PFSK-1 (cell line): ENCODE measurements around the gene TXLNG.
A peak's percentile ranks its signal among the peaks of the same experiment; 100 is the strongest.

Experiments used
- FOXP2 ChIP-seq: optimal IDR thresholded peaks from 2 replicates; pipeline ENCODE3; 2011; ENCODE audit warnings: borderline replicate concordance, control low read depth, inconsistent platforms; ENCODE audit not compliant: insufficient read depth; ENCODE audit errors: extremely low read length, extremely low read depth
- POLR2AphosphoS5 ChIP-seq: IDR thresholded peaks from 2 replicates; pipeline ENCODE4 v1.6.1; 2012; ENCODE audit warnings: low read depth, mild to moderate bottlenecking, control low read depth, low read length, moderate library complexity
- SIN3A ChIP-seq: IDR thresholded peaks from 2 replicates; pipeline ENCODE4 v1.6.1; 2012; ENCODE audit warnings: mild to moderate bottlenecking, low read length, moderate library complexity, borderline replicate concordance; ENCODE audit not compliant: insufficient read depth
- TAF1 ChIP-seq: IDR thresholded peaks from 2 replicates; pipeline ENCODE4 v1.6.1; 2012; ENCODE audit warnings: low read length, control low read depth, borderline replicate concordance; ENCODE audit not compliant: insufficient read depth
- TF ChIP-seq, protein P1 (sequence below), 2 experiments: IDR thresholded peaks; 2 replicates each; pipeline versions ENCODE4 v1.6.1 to v1.8.0; 2011 to 2012; ENCODE audit warnings: low read depth in 2 of 2, low read length in 2 of 2, control low read depth in 1 of 2, inconsistent platforms in 1 of 2, mild to moderate bottlenecking in 1 of 2, moderate library complexity in 1 of 2; ENCODE audit not compliant: insufficient read depth in 1 of 2

TXLNG gene

DNA sequence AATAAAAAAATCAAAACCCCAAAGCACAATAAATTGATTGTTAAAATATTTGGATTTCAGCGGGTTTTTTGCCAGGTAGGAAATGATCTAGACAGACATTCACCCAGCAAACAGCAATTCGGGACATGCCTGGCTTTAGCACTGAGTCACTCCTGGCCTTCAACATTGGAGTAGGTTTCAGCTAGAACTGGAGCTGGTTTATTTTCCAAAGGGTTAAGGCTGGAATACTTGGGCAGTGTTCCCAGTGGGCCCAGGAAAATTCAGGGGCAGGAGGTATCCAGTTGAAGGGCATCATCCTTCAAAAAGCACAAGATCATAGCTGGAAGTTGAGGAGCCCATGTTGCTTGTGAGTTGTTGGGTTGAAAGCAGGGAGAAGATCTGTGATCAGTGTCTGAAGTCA lies 41.0 kb downstream of the TXLNG start:
- TF ChIP-seq, protein P1, sequence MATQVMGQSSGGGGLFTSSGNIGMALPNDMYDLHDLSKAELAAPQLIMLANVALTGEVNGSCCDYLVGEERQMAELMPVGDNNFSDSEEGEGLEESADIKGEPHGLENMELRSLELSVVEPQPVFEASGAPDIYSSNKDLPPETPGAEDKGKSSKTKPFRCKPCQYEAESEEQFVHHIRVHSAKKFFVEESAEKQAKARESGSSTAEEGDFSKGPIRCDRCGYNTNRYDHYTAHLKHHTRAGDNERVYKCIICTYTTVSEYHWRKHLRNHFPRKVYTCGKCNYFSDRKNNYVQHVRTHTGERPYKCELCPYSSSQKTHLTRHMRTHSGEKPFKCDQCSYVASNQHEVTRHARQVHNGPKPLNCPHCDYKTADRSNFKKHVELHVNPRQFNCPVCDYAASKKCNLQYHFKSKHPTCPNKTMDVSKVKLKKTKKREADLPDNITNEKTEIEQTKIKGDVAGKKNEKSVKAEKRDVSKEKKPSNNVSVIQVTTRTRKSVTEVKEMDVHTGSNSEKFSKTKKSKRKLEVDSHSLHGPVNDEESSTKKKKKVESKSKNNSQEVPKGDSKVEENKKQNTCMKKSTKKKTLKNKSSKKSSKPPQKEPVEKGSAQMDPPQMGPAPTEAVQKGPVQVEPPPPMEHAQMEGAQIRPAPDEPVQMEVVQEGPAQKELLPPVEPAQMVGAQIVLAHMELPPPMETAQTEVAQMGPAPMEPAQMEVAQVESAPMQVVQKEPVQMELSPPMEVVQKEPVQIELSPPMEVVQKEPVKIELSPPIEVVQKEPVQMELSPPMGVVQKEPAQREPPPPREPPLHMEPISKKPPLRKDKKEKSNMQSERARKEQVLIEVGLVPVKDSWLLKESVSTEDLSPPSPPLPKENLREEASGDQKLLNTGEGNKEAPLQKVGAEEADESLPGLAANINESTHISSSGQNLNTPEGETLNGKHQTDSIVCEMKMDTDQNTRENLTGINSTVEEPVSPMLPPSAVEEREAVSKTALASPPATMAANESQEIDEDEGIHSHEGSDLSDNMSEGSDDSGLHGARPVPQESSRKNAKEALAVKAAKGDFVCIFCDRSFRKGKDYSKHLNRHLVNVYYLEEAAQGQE (IDR thresholded peaks at IDR 0.05; ENCODE audit: insufficient read depth in 1 of 2, low read depth in 2 of 2, low read length in 2 of 2) = no peak
- no peak for TF ChIP-seq TAF1
- no peak for TF ChIP-seq FOXP2
- TF ChIP-seq SIN3A = no peak
- TF ChIP-seq POLR2AphosphoS5 = no peak

DNA sequence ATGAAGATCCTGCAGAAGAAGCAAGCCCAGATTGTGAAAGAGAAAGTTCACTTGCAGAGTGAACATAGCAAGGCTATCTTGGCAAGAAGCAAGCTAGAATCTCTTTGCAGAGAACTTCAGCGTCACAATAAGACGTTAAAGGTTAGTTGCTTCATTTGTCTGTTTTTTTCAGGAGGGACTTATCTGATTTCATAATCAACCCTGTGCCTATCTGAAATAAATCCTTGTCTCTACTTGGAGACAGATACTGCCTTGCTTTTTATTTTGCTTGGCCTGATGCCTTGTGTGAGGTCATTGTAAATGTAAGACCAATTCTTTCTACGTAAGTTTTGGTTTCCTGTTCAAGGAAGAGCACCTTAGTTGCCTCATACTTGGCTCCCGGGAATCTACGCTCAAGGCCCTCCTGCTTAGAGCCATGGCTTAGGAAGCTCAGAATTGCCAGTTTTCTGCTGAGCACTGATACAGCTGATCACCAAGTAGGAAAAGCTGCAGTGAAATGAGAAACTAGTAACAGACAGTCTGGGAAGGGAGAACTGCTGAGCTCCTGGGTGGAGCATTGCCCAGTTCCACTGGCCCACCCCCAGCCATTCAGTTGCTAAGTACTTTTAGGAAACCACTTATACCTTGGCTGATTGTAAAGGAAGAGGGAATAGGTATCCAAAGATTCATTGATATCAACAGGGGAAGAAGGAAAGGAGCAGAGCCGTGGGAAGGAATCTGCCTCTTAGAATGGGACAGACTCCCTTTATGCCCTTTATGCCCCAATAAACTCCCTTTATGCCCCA lies 42.0 kb downstream of the TXLNG start:
- TF ChIP-seq POLR2AphosphoS5 = no peak
- TF ChIP-seq TAF1 = no peak
- no peak for TF ChIP-seq FOXP2
- TF ChIP-seq, protein P1 (IDR thresholded peaks at IDR 0.05; ENCODE audit: insufficient read depth in 1 of 2, low read depth in 2 of 2, low read length in 2 of 2) = no peak
- no peak for TF ChIP-seq SIN3A

DNA sequence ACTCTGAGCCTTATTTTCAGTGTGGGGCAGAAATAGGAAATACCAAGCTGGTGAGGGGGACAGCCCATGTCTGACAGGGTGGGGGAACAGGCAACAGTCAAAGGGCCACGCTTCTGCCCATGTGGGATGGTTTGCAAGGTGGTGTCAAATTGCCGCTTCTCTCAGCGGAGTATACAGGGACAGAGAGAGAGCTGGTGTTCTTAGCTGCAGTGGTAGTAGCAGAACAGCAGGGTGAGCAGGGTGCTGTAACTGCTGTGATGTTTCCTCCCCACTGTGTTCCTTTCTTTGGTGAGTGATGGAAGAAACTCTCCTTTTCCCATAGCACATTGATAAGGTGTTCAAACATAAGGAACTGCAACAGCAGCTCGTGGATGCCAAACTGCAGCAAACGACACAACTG lies 46.0 kb downstream of the TXLNG start:
- TF ChIP-seq, protein P1 (IDR thresholded peaks at IDR 0.05; ENCODE audit: insufficient read depth in 1 of 2, low read depth in 2 of 2, low read length in 2 of 2) = no peak
- TF ChIP-seq POLR2AphosphoS5 (no peak), SIN3A (no peak), TAF1 (no peak), FOXP2 (no peak)

DNA sequence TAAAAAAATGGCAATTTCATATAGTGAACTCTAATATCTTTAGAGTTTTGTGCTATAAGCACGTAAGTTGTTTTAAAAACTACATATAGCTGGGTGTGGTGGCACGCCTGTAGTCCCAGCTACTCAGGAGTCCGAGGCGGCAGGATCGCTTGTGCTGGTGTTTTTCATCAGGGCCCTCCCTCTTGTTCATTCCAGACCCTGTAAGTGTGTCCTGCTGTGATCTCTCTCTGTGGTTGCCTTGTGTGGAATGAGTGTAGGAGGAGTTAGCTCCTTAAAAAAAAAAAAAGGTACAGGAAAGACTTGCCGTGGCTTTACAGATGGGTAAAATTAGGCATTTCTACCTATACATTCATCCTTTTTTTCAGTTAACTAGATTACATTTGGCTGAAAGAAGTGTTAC lies 48.5 kb downstream of the TXLNG start:
- TF ChIP-seq POLR2AphosphoS5 = no peak
- TF ChIP-seq, protein P1 (IDR thresholded peaks at IDR 0.05; ENCODE audit: insufficient read depth in 1 of 2, low read depth in 2 of 2, low read length in 2 of 2) = no peak

DNA sequence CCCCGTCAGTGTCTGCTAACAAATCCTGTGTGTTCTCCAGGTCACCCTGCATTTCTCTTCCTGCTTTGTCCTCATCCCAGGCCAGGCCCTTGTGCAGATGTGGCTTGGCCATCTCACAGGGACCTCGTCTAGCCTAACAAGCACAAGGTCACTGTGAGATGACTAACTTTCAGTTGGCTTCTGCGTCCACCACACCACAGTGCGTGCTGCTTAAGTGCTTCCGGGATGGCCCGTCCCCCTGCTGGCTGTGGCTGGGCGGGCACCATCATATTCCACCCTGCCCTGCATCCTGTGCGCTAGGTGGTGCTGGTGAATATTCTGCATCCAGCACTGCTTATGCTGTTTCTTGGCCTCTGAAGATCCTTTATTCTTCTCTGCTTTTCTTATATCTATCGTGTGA lies 50.1 kb downstream of the TXLNG start:
- TF ChIP-seq SIN3A = no peak
- peak; percentile 61 for TF ChIP-seq FOXP2
